GM18508 (cell line): ENCODE data around the gene NEK2.
"Not testable (repeated sequence)": the region's sequence is repeated elsewhere in the genome, so short reads cannot be mapped to it uniquely, and the experiment has no call there.

Experiments
- ATAC-seq: cut with Tn5 transposase; IDR thresholded peaks from one replicate; pipeline ENCODE4 v1.9.1; 2021; ENCODE audit warnings: moderate number of reproducible peaks; ENCODE audit not compliant: insufficient read depth, unreplicated experiment

The NEK2 gene

DNA sequence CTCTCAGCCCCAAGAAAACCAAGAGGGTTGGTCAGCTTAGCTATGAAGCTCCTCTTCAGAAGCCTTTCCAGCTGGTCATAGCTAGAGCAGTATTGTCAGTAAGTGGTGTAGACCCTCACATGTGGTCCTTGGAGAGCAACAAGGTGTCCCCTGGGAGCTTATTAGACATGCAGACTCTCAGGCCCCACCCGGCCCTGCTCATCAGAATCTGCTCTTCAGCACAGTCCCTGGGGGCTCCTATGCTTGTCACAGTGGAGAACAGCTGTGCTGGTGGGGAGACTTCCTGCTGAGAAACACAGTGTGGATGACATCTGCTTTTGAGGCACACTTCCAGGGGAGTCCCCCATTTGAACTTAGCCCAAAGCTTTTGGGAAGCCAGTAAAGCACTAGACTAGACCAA lies 21.9 kb upstream of the NEK2 start:
- ATAC-seq: peak; percentile 52

- peak; percentile 38 for ATAC-seq
These were observed 19.9 kb upstream of the NEK2 start for GRCh38 chr1:211695135-211695816.

GRCh38 chr1:211693911-211694310 lies 18.5 kb upstream of the NEK2 start:
- not testable (repeated sequence) for ATAC-seq

DNA sequence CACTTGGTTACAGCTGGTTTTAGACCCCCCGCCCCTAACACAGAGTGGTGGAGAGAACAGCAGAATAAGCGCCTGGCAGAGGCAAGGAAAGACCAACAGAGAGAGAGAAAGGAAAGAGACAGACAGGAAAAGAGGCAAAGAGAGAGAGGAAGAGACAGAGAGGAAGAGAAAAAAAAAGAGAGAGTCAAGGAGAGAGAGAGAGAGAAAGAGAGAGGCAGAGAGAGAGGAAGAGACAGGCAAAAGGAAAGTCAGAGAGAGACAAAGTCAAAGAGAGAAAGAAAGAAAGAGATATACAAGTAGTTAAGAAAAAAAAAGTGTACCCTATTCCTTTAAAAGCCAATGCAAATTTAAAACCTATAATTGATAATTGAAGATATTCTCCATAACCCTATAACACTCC lies 13.0 kb upstream of the NEK2 start:
- ATAC-seq: no peak

DNA sequence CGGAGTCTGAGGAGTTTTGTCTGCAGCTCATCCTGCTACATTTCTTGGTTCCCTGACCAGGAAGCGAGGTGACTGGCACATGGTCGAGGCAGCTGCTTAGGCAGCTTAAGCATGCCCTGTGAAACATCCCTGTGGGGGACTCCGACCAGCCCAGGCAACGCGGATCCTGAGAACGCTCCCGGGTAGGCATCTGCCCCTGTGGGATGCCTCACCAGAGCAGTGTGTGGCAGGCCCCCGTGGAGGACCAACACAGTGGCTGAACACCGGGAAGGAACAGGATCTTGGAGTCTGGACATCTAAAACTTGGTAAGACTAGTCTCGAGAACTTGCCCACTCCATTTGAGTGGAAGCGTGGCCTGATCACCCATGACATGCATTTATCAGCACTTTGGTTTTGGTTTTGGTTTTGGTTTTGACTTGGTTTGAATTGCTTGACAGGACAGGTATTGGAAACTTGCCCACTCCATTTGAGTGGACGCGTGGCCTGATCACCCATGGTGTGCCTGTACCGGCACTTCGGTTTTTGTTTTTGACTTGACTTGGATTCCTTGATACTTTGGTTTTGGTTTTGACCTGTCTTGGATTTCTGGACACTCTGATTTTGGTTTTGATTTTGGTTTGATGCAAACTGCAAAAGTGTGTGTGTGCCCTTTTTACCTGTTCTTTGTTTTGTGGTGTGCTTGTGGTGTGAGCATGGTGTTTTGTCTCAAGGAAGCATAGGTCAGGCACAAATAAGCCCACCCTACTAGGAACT lies 12.2 kb upstream of the NEK2 start:
- ATAC-seq: no peak

- no peak for ATAC-seq
These were observed 10.4 kb upstream of the NEK2 start for GRCh38 chr1:211685823-211686222.

DNA sequence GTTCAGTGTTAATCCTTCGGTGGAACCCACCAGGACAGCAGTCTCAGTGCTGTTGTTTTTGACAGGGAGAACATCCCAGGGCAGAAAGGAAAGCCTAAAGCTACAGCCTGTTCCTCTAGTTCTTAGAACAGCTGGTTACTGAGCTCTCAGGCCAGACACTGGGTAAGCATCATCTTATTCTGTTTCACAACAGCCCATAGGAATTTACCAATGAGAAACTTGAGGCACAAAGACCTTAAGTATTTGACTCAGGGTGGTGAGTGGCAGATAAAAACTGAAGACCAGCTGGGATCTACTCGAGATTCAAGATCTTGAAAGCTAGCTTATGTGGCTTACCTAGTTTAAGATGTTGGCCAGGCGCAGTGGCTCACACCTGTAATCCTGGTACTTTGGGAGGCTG lies 9.4 kb upstream of the NEK2 start:
- no peak for ATAC-seq

DNA sequence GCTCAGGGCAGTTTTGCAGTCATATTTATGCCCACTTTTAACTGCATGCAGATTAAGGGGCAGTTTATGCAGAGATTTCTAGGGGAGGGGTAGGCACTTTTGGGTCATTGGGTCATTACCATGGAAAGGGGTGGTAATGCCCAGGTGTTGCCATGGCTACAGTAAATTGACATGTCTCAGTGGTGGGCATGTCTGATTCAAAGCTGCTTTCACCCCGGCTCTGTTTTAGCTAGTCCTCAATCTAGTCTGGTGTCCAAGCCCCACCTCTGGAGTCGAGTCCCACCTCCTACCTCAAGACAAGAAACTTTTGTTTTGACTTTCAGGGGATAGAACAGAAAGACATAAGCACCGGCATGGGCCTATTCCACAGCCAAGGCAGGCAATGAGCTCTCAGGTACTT lies 8.9 kb upstream of the NEK2 start:
- no peak for ATAC-seq

GRCh38 chr1:211683396-211684297 lies 8.2 kb upstream of the NEK2 start:
- no peak for ATAC-seq

- ATAC-seq: not testable (repeated sequence)
These were observed 6.8 kb upstream of the NEK2 start for GRCh38 chr1:211682186-211682585.

DNA sequence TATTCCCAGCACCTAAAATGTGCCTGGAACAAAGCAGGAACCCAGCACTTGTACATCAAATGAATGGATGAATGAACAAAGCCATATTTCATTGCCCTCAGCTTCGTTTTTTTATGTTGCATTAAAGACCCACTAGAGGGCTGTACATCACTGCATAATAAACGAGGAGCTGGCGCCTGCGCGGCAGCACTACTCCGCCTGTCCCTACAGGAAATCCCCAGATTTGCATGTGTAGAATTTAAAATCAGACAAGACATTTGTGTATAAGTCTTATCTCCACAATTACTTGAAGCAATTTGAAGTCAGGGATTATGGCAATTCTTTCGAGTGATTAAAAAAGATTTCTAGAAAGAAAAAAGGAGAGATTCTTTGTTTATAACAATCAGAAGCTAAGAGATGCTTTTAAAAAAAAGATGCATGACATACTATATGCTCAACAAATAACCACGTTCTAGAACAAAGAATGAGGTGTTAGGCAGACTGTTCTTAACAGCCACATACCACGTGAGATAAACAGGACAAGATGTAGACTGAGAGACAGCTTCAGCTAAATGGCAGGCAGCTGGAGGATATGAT lies 5.4 kb upstream of the NEK2 start:
- peak; percentile 49 for ATAC-seq

DNA sequence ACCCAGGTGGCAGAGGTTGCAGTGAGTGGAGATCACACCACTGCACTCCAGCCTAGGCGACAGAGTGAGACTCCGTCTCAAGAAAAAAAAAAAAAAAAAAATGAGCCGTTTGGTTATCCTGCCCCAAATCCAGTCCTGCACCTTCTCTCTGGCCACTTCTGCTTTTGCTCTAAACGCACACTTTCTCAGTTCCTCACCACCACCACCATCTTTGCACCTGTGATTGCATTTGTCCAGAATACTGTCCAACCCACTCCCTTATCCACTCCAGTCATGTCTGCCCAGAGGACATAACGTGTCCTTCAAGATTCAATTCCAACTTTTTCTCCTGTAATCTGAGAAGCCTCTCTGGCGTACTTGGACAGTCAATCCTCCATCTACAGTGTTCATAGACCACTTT lies 2.2 kb upstream of the NEK2 start:
- ATAC-seq: no peak

GRCh38 chr1:211676761-211677160 lies 1.3 kb upstream of the NEK2 start:
- no peak for ATAC-seq

DNA sequence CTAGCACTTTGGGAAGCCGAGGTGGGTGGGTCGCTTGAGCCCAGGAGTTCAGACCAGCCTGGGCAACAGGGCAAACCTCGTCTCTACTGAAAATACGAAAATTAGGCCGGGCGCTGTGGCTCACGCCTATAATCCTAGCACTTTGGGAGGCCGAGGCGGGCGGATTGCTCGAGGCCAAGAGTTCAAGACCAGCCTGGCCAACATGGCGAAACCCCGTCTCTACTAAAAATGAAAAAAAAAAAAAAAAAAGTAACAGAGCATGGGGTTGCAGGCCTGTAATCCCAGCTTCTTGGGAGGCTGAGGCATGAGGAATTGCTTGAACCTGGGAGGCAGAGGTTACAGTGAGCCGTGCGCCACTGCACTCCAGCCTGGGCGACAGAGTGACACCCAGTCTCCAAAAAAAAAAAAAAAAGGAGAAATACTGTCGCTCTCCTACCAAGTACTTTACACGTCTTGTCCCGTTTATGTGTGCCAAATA lies 724 bp upstream of the NEK2 start:
- ATAC-seq: no peak

- ATAC-seq: no peak
These were observed 8.3 kb downstream of the NEK2 start for GRCh38 chr1:211667065-211667617.

GRCh38 chr1:211660718-211661222 lies 14.7 kb downstream of the NEK2 start:
- no peak for ATAC-seq

DNA sequence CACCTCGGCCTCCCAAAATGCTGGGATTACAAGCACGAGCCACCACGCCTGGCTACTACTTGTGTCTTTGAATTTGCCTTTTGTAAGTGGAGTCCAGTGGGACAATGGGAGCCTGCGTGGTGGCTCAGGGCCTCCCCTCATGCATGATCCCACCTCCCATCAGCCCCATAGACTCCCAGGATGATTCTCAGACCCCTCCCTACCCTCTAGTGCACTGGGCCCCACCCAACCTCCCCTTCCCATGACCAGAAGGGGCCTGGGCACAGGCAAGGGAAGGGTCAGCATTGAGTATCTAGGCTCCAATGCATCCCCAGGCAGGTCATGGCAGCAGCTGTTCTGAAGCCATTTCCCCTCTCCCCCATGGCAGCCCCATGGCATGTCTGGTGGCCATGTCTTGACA lies 18.7 kb downstream of the NEK2 start:
- no peak for ATAC-seq

- ATAC-seq: no peak
These were observed 20.3 kb downstream of the NEK2 start for GRCh38 chr1:211654838-211655787.

GRCh38 chr1:211653959-211654496 lies 21.4 kb downstream of the NEK2 start:
- no peak for ATAC-seq
